Cardiac septum (tissue), 1 donor: Measurements from ENCODE around the gene SPTBN5. TPM values are rescaled to one million over a fixed set of nuclear protein-coding genes. Genes with fewer than 3 reads are reported as not detected.

Source experiments
- DNase-seq: peaks from one replicate; pipeline ENCODE4 v3.0.0-alpha.2; 2020; ENCODE audit warnings: low spot score
- intact Hi-C: fragments of 100-400 bp; cut with DNase I; formaldehyde crosslinking; loops from one replicate; pipeline ENCODE4 v1.14.0; 2022
- microRNA-seq: library from miRNA; unstranded; fragments of <30 nt; microRNA quantifications from one replicate; pipeline ENCODE4 v1.2.0, GENCODE V29; 2020
- total RNA-seq: library from RNA; stranded (reverse); fragmentation: NEBNext Ultra II Directional; extraction: Animal tissue kit (Norgen Biotek cat#: 25700); gene quantifications from one replicate; pipeline ENCODE4 v1.2.1, GENCODE V29; 2021
- donor health status: DM: no; HTN: no; CAD: no.

SPTBN5 gene
- total RNA-seq, 1 donor from 2014 or later = 2.4 TPM

- intact Hi-C loops = no loop called here
- DNase-seq = no peak
Measured at GRCh38 chr15:41801850-41802455, 91.9 kb downstream of the SPTBN5 start.

- intact Hi-C loops = no loop called here
- DNase-seq = no peak
Measured at GRCh38 chr15:41801185-41801584, 92.7 kb downstream of the SPTBN5 start.

DNA sequence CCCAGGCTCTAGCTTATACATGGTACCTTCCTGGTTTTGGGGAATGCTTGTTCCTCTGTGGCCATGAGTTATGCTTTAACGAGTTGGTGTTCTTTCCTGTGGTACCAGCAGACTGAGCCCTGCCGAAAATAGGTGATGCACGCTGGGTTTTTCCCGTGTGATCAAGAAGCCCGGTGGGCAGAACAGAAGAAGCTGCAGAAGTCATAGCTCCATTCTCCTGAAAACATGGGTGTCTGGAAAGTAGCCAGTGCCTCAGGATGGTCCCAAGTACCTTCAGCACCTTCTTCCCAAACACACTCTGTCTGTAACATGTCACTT is 94.4 kb downstream of the SPTBN5 start:
- DNase-seq = no peak
- intact Hi-C loops = no loop called here

DNA sequence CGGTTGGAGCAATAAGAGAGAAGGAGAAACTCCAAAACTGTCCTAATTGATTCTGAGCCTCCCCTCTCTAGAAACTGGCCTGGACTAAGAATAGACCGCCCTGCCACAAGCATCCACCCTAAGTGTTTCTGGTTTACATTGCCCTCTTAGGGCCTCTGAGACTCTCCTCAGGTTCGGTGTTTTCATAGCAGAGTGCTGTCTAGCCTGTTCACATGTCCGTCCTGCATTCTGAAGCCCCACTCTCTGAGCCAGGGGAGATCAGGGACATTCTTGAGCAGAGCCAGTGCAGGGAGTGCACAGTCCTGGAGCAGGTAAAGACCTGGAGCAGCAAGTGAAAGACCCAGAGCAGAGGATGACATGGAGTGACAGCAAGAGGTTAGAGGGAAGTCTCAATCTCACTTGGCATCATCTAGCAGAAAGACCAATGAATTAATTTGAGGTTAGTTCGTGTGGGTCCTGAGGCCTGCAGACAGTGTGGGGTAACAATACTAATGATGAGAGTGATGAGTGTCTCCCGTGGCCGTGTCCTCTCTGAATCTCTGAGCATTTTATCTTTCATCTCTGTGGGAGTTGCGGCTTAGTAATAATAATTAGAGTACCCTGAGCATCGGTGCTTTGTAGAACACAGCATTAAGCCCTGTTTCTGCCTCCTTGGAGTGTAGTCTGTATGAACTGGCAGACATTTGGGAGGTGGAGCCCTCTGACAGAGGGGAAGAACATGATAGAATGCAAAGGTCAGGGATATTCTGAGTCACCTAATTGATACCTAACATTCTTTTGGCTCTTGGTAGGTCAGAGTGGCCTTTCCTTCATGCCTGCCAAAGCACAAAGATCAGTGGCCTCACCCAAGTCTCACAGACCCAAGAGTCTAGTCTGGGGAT is 95.0 kb downstream of the SPTBN5 start:
- intact Hi-C loops = no loop called here
- DNase-seq = no peak

Small RNAs within 50 kb of the gene (microRNA-seq; reads per million reads assigned to microRNA genes)
- gene MIR4310 = not detected

Other genes starting within 250 kb of the SPTBN5 start
- 37.3 TPM for gene MGA, start 233.6 kb downstream of the SPTBN5 start, total RNA-seq
- gene MAPKBP1, start 119.6 kb downstream of the SPTBN5 start, total RNA-seq = 15.6 TPM
- 16.3 TPM for gene JMJD7, start 66.0 kb downstream of the SPTBN5 start, total RNA-seq
- 3.4 TPM for gene PLA2G4B, start 55.2 kb downstream of the SPTBN5 start, total RNA-seq
- 42.2 TPM for gene EHD4, start 78.5 kb upstream of the SPTBN5 start, total RNA-seq
- 0.08 TPM for gene PLA2G4E, start 127.0 kb upstream of the SPTBN5 start, total RNA-seq
- not detected for gene PLA2G4D, start 200.5 kb upstream of the SPTBN5 start, total RNA-seq